GM21717 (cell line): Measurements from ENCODE around the gene IGFL2.
"Not testable (repeated sequence)": the region's sequence is repeated elsewhere in the genome, so short reads cannot be mapped to it uniquely, and the experiment has no call there.

ENCODE experiments used
- ATAC-seq: cut with Tn5 transposase; IDR thresholded peaks from one replicate; pipeline ENCODE4 v1.9.1; 2021; ENCODE audit warnings: mild to moderate bottlenecking, moderate library complexity; ENCODE audit not compliant: unreplicated experiment

IGFL2 gene

DNA sequence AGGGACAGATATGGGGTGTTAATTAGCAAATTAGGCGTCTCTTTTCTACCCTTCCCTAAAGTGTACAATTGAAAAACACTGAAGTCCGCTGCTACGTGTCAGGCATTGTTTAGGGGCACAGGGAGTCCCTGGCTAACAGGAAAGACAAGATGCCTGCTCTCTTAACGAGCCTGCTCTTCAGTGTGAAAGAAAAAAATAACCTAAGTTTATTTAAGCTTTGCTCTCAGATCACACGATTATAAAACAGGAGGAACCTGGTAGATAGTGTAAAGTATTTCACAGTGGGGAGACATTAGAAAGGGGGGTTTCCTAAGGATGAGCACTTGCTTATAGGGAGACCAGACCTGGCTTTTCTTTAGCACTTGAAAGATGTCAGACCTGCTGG is 38.7 kb downstream of the IGFL2 start:
- ATAC-seq: no peak

GRCh38 chr19:46189971-46190888 is 42.2 kb downstream of the IGFL2 start:
- ATAC-seq: no peak

DNA sequence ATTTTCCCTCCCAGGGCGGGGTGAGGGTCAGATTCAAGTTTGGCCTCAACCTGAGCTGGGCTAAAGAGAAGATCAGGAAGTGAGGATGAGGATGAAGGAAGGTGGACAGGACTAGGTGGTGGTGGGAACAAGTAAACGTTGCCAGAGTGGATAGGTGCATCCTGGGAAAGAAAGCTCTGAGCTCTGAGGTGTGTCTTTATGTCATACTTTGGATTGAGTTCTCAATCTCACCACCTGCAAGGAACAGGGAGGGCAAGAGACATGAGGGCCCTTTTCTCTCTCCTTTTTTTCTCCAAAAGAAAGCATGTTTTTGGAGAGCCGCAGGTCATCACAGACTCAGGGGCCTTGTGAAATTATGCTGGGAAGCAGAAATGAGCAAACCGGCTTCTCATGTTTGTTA is 43.3 kb downstream of the IGFL2 start:
- no peak for ATAC-seq

- no peak for ATAC-seq
These were observed 43.9 kb downstream of the IGFL2 start for GRCh38 chr19:46191972-46192371.

DNA sequence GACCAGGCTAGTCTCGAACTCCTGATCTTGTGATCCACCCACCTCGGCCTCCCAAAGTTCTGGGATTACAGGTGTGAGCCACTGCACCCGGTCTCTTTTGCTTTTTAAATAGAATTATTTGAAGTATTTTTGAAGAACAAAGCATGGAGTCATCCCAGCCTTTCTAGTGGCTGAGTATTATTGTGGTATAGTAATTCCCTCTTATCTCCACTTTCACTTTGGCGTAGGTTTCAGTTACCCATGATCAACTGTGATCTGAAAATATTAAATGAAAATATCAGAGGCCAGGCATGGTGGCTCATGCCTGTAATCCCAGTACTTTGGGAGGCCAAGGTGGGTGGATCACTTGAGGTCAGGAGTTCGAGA is 44.6 kb downstream of the IGFL2 start:
- not testable (repeated sequence) for ATAC-seq

DNA sequence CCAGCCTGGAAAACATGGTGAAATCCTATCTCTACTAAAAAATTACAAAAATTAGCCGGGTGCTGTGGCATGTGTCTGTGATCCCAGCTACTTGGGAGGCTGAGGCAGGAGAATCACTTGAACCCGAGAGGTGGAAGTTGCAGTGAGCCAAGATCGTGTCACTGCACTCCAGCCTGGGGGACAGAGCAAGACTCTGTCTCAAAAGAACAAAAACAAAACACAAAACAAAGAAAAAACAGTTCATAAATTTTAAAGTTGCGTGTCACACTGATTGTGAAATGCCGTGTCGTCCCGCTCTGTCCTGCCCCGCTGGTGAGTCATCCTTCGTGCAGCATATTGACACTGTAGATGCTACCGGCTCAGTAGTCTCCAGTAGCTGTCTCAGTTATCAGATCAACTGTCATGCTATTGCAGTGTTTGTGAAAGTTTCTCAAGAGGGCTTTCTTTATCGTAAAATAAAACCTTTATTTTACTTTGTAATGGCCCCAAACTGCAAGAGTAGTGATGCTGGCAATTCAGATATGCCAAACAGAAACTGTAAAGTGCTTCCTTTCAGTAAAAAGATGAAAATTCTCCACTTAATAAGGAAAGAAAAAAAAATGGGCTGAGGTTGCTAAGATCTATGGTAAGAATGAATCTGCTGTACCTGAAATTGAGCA is 45.1 kb downstream of the IGFL2 start:
- no peak for ATAC-seq

DNA sequence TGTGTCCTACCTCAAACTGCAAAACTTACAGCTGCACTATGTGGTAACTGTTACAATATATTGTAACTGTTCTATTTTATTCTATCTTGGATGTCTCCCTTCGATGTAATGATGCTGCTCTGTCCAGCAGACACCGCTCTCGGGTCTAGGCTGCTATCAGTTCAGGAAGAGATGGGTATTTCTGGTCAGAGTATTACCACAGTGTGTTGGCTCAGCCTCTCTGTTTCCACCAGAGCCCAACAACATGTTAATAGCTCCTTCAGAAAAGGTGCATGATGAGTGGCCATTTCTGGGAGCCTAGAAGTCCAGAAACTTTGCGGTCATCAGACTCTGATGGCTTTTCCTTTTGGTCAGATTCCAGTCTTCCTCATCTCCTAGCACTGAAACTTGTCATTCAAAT is 45.6 kb downstream of the IGFL2 start:
- no peak for ATAC-seq

DNA sequence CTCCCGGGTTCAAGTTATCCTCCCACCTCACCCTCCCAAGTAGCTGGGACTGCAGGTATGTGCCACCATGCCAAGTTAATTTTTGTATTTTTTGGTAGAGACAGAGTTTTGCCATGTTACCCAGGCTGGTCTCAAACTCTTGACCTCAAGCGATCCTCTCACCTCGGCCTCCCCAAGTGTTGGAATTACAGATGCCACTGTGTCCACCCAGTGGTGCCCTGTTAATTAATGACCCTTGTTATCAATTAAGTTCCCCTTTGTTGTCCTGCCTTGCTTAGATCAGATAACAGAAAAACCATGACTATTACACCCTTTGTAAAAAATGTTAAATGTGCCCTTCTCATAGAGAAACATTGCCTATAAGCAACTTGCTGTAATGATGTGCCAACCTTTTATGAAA is 47.1 kb downstream of the IGFL2 start:
- no peak for ATAC-seq

- not testable (repeated sequence) for ATAC-seq
These were observed 47.9 kb downstream of the IGFL2 start for GRCh38 chr19:46195919-46196318.

DNA sequence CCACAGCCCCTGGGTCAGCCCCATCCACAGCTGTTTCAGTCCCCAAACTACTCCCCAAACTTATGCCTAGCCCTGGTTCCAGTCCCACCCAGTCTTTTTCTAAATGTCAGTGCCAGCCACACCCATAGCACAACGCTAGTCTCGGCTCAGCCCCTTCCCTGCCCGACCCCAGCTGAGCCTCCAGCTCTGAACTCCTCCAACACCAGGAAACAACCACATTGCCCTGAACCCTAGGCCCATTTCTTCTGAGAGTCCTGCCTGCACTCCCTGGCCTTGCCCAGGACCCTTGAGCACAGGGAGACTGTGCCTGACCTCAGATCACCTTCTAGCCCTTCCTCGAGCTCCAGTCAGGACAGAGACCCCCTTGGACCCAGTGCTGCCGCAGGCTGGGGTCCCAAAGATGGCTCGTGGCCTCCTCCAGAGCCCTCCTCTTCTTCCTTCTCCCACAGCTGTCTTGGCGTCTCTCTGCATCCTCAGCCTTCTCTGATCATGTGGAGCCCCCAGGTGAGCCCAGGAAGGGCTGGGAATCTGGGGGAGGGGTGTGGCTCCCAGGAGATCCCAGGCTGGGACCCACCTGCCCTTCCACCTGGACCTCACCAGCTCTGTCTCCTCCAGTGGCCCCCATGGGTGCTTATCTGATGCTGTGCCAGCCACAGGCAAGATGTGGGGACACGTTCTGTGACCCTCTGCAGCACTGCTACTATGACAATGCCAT is 48.5 kb downstream of the IGFL2 start:
- no peak for ATAC-seq

GRCh38 chr19:46197314-46198070 is 49.5 kb downstream of the IGFL2 start:
- no peak for ATAC-seq

GRCh38 chr19:46198756-46199155 is 50.7 kb downstream of the IGFL2 start:
- ATAC-seq: no peak

DNA sequence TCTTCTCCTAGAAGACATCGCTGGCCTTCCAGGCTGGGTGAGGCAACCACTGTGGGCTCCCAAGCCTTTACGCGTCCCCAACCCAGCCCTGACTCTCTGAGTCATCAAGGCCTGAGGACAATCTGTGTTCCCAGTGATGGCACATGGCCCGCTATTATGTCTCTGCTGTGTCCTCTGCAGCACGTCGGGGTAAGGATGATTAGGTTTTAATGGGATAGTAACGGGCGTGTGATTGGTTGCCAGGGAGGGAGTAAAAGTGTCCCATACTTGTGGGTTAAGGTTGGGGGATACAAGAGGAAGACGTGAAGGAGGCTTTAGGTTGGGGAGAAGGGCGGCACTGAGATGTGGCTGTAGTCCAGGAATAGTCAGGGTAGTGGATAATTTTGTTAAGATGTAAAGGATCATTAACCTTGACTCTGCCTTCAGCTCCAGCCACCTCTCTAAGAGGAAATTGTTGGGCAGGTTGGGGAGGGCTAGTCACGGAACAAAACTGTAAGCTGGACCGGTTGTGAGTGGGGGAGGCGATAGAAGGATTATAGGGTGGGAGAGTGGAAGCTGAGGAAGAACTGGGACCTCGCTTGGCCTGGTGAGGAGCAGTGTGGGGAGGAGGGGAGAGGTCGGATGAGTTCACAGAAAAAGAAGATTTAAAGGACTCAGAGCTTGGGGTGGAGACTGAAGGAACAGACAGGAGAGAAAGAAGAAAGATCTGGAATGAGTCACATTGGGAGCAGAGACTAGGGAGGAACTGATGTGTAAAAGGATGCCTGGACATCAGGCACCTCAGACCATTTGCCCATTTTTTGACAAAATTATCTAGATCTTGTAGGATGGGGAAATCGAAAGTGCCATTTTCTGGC is 53.6 kb downstream of the IGFL2 start:
- ATAC-seq: no peak

- ATAC-seq: no peak
These were observed 54.4 kb downstream of the IGFL2 start for GRCh38 chr19:46202426-46202825.

DNA sequence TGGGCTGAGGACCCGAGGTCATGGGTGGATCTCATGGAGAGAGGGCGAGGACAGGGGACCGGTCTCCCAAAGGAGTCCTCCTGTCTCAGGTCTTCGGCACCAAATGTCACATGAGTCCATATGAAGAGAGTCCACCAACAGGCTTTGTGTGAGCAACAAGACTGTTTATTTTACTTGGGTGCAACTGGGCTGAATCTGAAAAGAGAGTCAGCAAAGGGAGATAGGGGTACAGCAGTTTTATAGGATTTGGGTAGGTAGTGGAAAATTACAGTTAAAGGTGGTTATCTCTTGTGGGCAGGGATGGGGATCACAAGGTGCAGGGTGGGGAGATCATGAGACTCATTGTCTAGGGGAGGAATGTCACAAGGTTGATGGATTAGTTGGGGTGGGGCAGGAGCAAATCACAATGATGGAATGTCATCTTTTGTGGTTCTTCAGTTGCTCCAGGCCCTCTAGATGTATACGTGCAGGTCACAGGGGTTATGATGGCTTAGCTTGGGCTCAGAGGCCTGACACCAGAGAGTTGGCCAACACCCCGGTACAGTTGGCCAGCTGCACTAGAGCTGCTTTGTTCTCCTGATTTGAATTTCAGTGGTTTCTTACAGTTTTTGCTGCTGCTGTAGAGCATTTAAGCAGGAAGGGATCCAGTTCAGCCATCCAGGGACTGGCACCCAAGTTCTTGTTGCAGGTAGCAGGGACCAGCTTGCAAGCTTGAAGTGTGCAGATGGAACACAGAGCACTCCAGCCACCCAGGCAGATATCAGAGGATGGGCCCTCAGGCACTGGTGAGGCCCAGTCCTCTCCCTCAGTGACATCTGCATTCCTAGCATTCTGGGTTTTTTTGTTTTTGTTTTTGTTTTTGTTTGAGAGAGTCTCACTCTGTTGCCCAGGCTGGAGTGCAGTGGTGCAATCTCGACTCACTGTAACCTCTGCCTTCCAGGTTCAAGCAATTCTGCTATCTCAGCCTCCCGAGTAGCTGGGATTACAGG is 55.1 kb downstream of the IGFL2 start:
- ATAC-seq: no peak

- ATAC-seq: no peak
These were observed 56.0 kb downstream of the IGFL2 start for GRCh38 chr19:46204008-46204407.

DNA sequence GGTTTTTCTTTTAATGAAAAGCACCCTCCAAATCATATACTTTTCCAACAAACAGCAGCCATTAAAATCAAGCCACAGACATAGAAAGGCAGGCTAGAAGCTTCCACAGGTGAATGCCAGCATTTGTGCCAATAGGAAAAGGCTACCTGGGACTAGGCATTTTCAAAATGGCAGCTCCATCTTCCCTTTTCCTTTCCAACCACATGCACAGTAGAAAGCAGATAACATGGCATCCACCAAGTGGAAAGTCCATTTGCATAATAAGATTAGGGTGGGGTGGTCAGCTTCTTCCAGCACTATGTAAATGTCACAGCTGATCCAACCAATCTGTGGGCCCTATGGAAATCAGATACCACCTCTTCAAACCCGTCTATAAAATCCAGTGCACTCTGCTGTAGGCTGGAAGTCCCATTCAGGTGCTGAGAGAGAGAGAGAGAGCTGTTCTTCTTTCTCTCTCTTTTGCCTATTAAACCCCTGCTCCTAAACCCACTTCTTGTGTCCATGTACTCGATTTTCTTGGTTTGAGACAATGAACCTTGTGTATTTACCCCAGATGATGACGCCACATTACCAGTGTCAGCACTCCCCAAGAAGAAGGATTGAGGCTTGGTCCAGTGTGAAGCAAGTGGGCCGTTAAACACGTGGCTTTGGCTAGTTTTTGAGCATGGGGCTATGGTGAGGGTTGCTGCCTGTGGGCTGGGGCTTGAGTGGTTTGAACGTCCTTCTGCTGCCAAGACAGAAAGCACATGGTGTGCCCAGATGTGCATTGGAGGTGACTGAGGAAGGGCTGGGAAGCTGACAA is 57.3 kb downstream of the IGFL2 start:
- ATAC-seq: no peak

DNA sequence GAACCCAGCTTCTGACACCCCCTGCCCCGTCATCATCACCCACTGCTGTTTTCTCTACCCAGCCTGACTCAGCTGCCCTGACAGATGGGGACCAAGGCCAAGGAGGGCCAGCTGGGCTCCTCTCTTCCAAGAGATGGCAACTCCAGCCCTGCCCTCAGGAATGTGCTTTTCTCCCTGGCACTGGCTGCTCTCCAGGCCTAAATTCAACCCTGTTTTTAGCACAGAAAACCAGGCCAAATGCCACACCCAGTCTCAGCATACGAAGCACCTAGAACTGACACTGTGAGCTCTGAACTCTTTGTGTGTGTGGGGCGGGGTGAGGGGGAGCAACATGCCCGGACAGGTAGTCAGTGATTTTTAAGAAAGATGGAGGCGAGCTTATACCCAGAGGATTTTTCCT is 58.1 kb downstream of the IGFL2 start:
- ATAC-seq: no peak
